ENCODE data around the gene CASP7.

DNA sequence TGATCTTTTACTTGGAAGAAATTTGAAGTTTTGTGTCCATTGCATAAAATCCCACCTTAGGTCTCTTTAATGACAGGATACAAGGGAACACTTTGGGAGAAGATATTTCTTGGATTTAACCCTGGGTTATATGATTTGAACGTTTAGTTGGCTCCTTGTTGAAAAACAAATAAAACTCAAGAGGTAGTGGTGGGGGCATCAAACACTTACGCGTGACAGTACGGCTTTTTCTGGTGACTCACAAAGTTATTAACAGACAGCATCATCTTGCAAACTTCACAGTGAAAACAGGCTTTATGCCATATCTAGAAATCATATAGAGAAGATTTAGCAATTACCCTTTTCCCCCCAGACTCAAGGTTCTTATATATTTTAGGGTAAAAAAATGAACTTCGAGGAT is 16.6 kb upstream of the CASP7 start:
- TF ChIP-seq, protein P1, sequence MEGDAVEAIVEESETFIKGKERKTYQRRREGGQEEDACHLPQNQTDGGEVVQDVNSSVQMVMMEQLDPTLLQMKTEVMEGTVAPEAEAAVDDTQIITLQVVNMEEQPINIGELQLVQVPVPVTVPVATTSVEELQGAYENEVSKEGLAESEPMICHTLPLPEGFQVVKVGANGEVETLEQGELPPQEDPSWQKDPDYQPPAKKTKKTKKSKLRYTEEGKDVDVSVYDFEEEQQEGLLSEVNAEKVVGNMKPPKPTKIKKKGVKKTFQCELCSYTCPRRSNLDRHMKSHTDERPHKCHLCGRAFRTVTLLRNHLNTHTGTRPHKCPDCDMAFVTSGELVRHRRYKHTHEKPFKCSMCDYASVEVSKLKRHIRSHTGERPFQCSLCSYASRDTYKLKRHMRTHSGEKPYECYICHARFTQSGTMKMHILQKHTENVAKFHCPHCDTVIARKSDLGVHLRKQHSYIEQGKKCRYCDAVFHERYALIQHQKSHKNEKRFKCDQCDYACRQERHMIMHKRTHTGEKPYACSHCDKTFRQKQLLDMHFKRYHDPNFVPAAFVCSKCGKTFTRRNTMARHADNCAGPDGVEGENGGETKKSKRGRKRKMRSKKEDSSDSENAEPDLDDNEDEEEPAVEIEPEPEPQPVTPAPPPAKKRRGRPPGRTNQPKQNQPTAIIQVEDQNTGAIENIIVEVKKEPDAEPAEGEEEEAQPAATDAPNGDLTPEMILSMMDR (IDR thresholded peaks at IDR 0.05): no peak
- no peak for TF ChIP-seq POLR2A (IDR thresholded peaks at IDR 0.05)
